ENCODE data around the gene AFF2. TPM values are rescaled to one million over a fixed set of nuclear protein-coding genes. Genes with fewer than 3 reads are reported as not detected.

AFF2 gene
- under 0.01 and 0.16 TPM in 2 replicates for total RNA-seq

DNA sequence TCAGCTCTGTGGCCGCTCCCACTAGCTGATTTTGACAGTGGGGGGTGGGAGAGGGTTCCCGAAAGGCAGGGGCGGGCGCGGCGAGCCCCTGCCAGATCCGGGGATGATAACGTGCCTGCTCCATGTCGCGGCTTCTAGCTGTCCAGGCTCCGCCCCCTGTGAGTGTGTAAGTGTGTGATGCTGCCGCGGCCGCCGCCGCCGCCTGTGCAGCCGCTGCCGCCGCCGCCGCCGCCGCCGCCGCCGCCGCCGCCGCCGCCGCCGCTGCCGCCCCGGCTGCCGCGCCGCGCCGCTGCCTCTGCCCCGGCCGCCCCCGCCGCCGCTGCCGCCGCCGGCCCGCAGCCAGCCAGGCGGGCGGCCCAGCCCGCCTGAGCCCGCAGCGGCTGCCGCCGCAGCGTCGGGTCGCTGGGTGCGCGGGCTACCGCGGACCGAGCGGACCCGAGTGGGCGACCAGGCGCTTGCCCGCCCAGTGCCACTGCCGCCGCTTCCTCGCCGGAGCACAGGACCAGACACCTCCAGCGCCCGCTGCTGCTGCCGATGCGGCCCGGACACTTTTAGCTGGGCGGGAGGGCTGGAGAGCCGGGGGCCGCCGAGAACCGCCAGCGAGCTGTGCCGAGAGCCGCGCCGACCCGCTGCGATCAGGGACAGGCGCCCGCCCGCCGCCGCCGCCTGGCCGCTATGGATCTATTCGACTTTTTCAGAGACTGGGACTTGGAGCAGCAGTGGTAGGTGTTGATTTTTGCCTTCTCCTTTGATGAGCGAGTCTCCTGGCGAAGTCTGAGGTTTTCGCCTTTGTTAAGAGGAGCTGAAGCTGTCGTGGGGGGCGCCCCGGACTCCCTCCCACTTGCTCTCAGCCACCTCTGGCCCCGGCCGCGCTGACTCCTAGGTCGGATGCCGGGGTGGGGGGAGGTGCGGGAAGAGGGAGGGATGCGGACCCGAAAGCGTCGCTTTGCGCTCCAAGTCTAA lies at the start of gene AFF2:
Gene AFF2 (plus strand): TSS at position 195 of the 963 bp plus-strand sequence. CDS start 481 bp downstream, at position 676.

Measured in bladder microvascular endothelial cell (primary cell).